Esophagus muscularis mucosa (tissue), 4 donors: ENCODE results near the gene FAM135A. TPM values are rescaled to one million over a fixed set of nuclear protein-coding genes. Genes with fewer than 3 reads are reported as not detected.

Experiments used
- DNase-seq: peaks from one replicate; pipeline ENCODE4 v3.0.0-alpha.2; 2017; ENCODE audit errors: extremely low spot score
- H3K27ac ChIP-seq, 4 donors: fragments of 200-600 bp; sonication (generic); replicated peaks in 1 of 4; 1 replicate in 3 of 4; 2 replicates in 1 of 4; pipeline ENCODE4 v1.5.1; 2016 to 2019; ENCODE audit warnings: mild to moderate bottlenecking in 1 of 4
- H3K27me3 ChIP-seq, 4 donors: fragments of 200-600 bp; sonication (generic); one replicate each; pipeline versions ENCODE4 v1.5.1 to v1.6.0; 2016 to 2019
- H3K36me3 ChIP-seq, 4 donors: fragments of 200-600 bp; sonication (generic); one replicate each; pipeline ENCODE4 v1.5.1; 2016 to 2019
- H3K4me1 ChIP-seq, 4 donors: fragments of 200-600 bp; sonication (generic); one replicate each; pipeline ENCODE4 v1.5.1; 2016 to 2019
- H3K4me3 ChIP-seq, 4 donors: fragments of 200-600 bp; sonication (generic); 1 replicate in 2 of 4; 2 replicates in 2 of 4; pipeline ENCODE4 v1.5.1; 2016 to 2019; ENCODE audit warnings: mild to moderate bottlenecking in 4 of 4, moderate library complexity in 1 of 4
- H3K9me3 ChIP-seq, 4 donors: fragments of 200-600 bp; sonication (generic); 1 replicate in 3 of 4; 2 replicates in 1 of 4; pipeline ENCODE4 v1.5.1; 2016 to 2019
- EP300 ChIP-seq: sonication (generic); formaldehyde crosslinking; IDR thresholded peaks from one replicate; pipeline ENCODE4 v1.6.1; 2017; ENCODE audit warnings: antibody characterized with exemption
- POLR2A ChIP-seq: fragments of 450-650 bp; IDR thresholded peaks from one replicate; pipeline ENCODE4 v1.6.1; 2017; ENCODE audit warnings: antibody characterized with exemption, moderate library complexity, mild to moderate bottlenecking, low read depth
- POLR2AphosphoS5 ChIP-seq, 2 donors: sonication (generic); formaldehyde crosslinking; IDR thresholded peaks; one replicate each; pipeline ENCODE4 v1.6.1; 2017; ENCODE audit warnings: antibody characterized with exemption in 2 of 2
- WGBS: methylation state at CpG from one replicate; pipeline ENCODE4 v1.1.5; 2018; 5-methylcytosine and 5-hydroxymethylcytosine counted together
- intact Hi-C: fragments of 100-400 bp; cut with DNase I; formaldehyde crosslinking; loops from one replicate; pipeline ENCODE4 v1.15.1; 2023
- total RNA-seq, 4 donors: library from RNA; depleted of rRNA; stranded (reverse); fragments of >200 nt; gene quantifications; one replicate each; pipeline versions ENCODE4 v1.1.0 to v1.2.1, GENCODE V29; 2016
- TF ChIP-seq, protein P1 (sequence below), 3 experiments: fragments of 200-600 bp in 2 of 3; fragments of 450-650 bp in 1 of 3; sonication (generic) in 2 of 3; IDR thresholded peaks; one replicate each; pipeline ENCODE4 v1.5.1; 2017 to 2019; ENCODE audit warnings: antibody characterized with exemption in 3 of 3, mild to moderate bottlenecking in 2 of 3, moderate library complexity in 1 of 3

FAM135A gene
- total RNA-seq, 4 donors from 2014 or later, result 14.8 to 21.3 (median 19.8) TPM

- Histone ChIP-seq H3K27ac (no peak overlapping the region), H3K36me3 (peaks cover 21 to 41% (median 27%) of the 10 kb centered on the region in 4 donors), H3K27me3 (no peaks in the 10 kb centered on the region), H3K9me3 (peaks cover 0 to 12% (median 7%) of the 10 kb centered on the region in 4 donors), H3K4me3 (no peak overlapping the region), H3K4me1 (no peaks in the 10 kb centered on the region)
- DNase-seq, result no peak
- TF ChIP-seq POLR2A, result no peak
- TF ChIP-seq, protein P1, sequence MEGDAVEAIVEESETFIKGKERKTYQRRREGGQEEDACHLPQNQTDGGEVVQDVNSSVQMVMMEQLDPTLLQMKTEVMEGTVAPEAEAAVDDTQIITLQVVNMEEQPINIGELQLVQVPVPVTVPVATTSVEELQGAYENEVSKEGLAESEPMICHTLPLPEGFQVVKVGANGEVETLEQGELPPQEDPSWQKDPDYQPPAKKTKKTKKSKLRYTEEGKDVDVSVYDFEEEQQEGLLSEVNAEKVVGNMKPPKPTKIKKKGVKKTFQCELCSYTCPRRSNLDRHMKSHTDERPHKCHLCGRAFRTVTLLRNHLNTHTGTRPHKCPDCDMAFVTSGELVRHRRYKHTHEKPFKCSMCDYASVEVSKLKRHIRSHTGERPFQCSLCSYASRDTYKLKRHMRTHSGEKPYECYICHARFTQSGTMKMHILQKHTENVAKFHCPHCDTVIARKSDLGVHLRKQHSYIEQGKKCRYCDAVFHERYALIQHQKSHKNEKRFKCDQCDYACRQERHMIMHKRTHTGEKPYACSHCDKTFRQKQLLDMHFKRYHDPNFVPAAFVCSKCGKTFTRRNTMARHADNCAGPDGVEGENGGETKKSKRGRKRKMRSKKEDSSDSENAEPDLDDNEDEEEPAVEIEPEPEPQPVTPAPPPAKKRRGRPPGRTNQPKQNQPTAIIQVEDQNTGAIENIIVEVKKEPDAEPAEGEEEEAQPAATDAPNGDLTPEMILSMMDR (IDR thresholded peaks at IDR 0.05), result no peak
- TF ChIP-seq POLR2AphosphoS5 (IDR thresholded peaks at IDR 0.05), result no peak
- no peak for TF ChIP-seq EP300
- 92% methylated on average over 1 of the region's 1 CpG for WGBS
- intact Hi-C loops, result no loop called here
These were observed 93.9 kb downstream of the FAM135A start for GRCh38 chr6:70507161-70507560.

DNA sequence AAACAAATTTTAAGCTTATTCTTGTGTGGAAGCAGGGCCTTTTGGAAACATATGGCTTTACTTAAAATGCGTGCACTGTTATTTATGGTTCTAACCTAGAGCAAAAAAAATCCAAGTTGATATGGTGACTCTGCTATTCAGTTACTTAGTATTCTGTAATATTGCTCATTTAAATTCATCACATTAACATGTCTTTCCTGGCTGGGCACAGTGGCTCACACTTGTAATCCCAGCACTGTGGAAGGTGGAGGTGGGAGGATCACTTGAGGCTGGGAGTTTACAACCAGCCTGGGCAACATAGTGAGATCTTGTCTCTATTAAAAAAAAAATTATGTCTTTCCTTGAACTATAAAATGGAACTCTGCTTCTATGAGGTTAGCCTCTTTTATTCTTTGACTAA, 95.6 kb downstream of the FAM135A start:
- peaks cover 7 to 23% (median 14%) of the 10 kb centered on the region in 4 donors for H3K36me3 ChIP-seq
- WGBS, result 96% methylated on average over 1 of the region's 1 CpG
- no peak overlapping the region for H3K27ac ChIP-seq
- no peak for TF ChIP-seq POLR2AphosphoS5 (IDR thresholded peaks at IDR 0.05)
- TF ChIP-seq, protein P1 (IDR thresholded peaks at IDR 0.05), result no peak
- no peak for TF ChIP-seq EP300
- no peak for TF ChIP-seq POLR2A
- intact Hi-C loops, result no loop called here
- H3K4me3 ChIP-seq, result no peak overlapping the region
- H3K4me1 ChIP-seq, result no peaks in the 10 kb centered on the region
- no peak for DNase-seq
- peaks cover 0 to 8% (median 3%) of the 10 kb centered on the region in 4 donors for H3K9me3 ChIP-seq
- no peaks in the 10 kb centered on the region for H3K27me3 ChIP-seq

GRCh38 chr6:70510600-70510999, 97.3 kb downstream of the FAM135A start:
- TF ChIP-seq, protein P1 (IDR thresholded peaks at IDR 0.05), result no peak
- no peak for TF ChIP-seq POLR2A
- no peak for TF ChIP-seq POLR2AphosphoS5 (IDR thresholded peaks at IDR 0.05)
- no peak for TF ChIP-seq EP300
- Histone ChIP-seq H3K9me3 (no peaks in the 10 kb centered on the region), H3K4me1 (no peaks in the 10 kb centered on the region), H3K4me3 (no peak overlapping the region), H3K36me3 (peaks cover 0 to 20% (median 4%) of the 10 kb centered on the region in 4 donors), H3K27me3 (no peaks in the 10 kb centered on the region), H3K27ac (no peak overlapping the region)
- no peak for DNase-seq
- intact Hi-C loops, result no loop called here

DNA sequence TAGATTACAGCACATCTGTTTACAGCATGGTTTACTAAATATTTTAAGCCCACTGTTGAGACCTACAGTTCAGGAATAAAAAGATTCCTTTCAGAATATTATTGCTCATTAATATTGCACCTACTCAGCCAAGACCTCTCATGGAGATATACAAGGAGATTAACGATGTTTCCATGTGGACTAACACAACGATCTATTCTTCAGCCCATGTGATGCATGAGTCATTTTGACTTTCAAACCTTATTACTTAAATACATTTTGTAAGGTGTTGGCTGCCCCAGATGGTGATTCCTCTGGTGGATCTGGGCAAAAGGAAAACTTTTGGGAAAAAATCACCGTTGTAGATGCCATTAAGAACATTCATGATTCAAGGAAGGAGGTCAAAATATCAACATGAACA, 105.4 kb downstream of the FAM135A start:
- Histone ChIP-seq H3K4me3 (no peak overlapping the region), H3K9me3 (no peaks in the 10 kb centered on the region), H3K27me3 (no peaks in the 10 kb centered on the region), H3K36me3 (peaks cover 0 to 17% (median 2%) of the 10 kb centered on the region in 4 donors), H3K27ac (no peak overlapping the region), H3K4me1 (no peaks in the 10 kb centered on the region)
- WGBS, result 91% methylated on average over 3 of the region's 3 CpGs
- no peak for TF ChIP-seq EP300
- TF ChIP-seq, protein P1 (IDR thresholded peaks at IDR 0.05), result no peak
- no peak for TF ChIP-seq POLR2AphosphoS5 (IDR thresholded peaks at IDR 0.05)
- no peak for TF ChIP-seq POLR2A
- no peak for DNase-seq
- intact Hi-C loops, result no loop called here

- no peaks in the 10 kb centered on the region for H3K4me1 ChIP-seq
- peaks cover 0 to 26% (median 7%) of the 10 kb centered on the region in 4 donors for H3K36me3 ChIP-seq
- no peak overlapping the region for H3K27ac ChIP-seq
- no peaks in the 10 kb centered on the region for H3K27me3 ChIP-seq
- TF ChIP-seq, protein P1 (IDR thresholded peaks at IDR 0.05), result peak; percentile 9 to 25 (median 20)
- TF ChIP-seq POLR2AphosphoS5 (IDR thresholded peaks at IDR 0.05), result no peak
- TF ChIP-seq POLR2A, result no peak
- no peak for TF ChIP-seq EP300
- no peaks in the 10 kb centered on the region for H3K9me3 ChIP-seq
- no peak for DNase-seq
- H3K4me3 ChIP-seq, result no peak overlapping the region
- intact Hi-C loops, result no loop called here
These were observed 107.3 kb downstream of the FAM135A start for GRCh38 chr6:70520575-70520974.
